Astrocyte of the hippocampus (primary cell): ENCODE results near the gene CAB39.

Experiments
- DNase-seq: peaks from one replicate; pipeline ENCODE4 v3.0.0; 2011; ENCODE audit warnings: low read depth, low spot score

The CAB39 gene

DNA sequence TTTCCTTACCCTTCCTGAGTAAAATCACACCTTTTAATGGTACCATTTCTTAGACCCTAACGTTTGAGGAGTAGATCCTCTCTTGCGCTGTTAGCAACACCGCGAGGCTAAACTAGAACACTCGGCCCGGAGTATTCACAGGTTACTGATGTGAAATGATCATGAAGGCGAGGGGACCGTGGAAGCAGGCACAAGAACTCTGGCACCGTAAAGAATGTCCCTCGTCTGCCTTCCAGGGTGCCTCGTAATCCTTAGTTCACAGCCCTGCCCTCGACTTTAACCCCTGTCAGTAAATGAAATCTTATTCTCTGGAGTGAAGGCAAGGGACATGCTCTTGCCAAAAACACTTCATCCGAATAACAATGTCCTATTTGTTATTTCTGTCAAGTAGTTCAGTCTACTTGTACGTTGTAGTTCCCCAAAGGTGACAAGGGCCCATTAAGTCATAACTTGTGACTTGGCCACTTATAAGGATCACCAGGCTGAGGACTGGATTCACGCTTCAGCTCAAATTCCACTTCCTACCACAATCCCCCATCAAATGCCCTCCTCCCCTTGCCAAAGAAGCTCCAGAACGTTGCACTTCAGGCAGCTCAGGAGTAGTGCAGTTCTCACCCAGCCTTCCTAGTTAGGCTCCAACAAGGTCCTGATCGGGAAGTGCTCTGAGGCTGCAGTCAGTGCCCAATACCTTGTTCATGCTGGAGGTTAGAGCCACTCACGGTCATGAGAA is 108.8 kb downstream of the CAB39 start:
- no peak for DNase-seq

DNA sequence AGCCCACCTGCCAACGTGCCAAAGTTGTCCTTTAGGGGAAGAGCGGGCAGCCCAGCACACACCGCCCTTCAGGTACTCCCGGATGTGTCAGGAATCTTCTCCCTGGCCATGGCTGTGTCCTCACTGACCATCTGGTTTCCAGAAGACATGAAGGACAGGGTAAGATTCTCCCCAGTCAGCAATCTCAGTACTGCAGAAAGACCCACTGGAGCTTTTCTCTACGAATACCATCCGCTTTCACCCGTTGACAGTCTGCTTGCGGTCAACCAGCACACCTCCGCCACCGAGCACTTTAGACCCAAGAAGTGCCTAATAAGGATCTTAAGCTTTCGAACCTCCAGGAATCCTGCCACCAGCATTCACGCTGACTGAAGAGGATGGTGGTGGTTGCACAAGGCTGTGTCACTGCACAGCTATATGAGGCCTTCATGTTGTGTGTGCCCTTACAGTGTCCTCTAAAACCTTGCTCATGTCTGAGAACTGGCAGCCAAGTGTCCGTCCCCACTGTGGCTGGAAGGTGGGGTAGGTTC is 109.4 kb downstream of the CAB39 start:
- no peak for DNase-seq

DNA sequence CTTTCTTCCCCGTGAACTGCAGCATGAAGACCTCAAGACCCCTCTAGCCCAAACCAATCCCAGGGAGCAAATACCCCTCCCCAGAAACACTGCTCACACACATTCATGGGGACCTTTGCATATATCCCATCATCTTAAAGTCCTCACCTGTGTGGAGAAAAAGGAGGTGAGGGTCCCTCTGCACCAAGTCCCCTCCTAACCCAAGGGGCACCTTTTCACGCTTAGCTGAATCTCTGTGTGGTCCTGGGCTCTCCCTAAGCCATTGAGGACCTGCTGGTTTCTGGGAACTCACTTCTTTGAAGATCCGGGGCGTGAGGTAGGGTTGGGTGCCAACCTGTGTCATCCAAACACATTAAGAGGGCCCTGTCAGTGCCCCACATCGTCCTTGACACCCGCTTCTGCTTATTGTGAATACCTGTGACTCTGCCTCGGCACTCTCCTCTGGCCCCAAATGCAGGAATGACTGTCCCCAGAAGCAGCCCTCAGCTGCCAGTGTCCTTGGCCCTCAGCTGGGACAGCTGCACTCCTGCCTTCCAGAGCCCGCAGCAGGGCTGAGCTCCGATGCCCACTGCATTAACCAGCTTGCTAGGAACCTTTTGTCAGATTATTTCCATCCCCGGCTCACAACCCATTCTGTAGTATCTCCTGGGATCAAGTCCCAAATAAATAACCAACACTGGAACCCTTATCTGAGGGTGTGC is 110.8 kb downstream of the CAB39 start:
- DNase-seq, result no peak

DNA sequence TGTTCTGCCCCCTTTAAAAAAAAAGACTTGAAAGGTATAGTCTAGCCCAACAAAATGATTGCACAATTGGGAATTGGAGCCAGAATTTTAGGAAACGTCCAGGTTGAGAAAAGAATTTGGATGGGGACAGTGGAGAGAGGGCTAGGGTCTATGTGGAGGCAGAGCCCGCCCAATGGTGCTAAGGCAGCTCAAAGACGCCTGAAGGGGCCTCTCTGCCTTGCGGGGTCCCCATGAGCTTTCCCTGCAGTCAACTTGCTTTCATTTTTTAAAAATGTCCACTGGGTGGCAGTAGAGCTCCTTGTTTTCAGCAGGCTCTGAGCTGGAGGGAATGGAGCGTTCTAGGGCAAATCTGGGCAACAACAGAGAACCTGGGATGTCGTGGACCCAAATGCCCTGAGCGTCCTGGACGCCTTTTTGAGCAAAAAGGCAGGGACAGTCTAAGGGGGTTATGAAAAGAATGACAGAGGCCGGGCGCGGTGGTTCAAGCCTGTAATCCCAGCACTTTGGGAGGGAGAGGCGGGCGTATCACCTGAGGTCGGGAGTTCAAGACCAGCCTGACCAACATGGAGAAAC is 111.8 kb downstream of the CAB39 start:
- DNase-seq, result peak; percentile 91

DNA sequence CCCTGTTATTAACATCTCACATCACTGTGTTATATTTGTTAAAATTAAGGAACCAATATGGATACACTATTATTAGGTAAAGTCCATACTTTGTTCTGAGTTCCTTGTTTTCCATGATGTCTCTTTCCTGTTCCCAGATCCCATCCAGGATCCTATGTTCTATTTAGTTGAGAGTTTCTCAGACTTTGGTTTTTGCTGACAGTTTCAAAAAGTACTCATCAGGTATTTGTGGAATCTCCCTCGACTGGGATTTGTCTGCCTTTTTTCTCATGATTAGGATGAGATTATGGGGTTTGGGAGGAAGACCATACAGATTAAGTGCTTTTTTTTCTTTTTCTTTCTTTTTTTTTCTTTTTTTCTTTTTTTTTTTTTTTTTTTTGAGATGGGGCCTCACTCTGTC is 112.7 kb downstream of the CAB39 start:
- no peak for DNase-seq

DNA sequence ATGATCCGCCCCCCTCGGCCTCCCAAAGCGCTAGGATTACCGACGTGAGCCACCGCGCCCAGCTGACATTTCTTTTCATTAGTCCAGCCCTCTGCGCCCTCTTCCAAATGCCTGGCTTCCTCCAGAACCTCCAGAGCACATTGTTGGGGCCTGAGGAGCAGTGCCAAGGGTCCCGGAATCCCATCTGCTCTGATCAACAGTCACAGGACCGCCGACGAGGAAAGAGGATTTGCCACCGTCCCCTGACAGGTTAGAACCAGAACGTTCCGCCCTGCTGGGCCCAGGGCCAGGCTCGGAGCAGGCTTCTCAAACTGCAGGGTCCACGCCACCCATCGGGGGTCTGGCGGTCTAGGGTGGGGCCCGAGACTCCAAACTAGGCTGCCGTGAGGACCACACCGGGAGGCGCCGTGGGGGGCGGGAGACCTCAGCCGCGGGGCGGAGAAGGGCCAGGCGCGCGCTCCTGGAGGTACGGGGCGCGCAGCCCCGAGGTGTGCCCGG is 115.2 kb downstream of the CAB39 start:
- DNase-seq, result no peak

DNA sequence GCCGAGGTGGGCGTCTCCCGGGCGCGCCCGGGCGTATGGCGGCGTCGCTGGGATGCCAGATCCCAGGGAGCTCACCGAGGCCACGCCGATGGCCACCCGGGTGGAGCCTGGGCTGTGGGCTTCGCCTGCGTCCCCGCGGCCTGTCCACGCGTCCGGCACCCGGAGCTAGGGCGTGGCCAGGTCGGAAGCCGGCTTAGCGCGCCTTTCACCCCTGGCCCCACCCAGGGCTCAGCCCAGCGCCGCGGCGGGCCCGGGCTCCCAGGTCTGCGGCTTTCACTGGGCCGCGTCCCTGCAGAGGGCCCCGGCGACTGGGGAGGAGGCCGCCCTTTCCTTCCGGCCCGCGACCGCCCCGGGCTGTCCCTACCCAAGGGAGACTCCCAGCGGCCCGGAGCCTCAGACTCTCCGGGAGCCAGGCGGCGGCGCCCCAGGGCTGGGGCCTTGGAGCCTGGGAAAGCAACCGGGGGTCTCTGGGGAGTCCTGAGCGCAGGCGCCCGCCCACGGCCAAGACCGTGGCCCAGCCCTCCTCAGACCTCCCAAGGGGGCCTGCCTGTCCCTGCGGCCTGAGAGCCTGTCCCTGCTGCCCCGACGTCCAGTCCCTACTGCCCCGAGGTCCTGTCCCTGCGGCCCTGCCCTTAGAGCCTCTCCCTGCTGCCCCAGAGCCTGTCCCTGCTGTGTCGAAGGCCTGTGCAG is 115.8 kb downstream of the CAB39 start:
- DNase-seq, result peak; percentile 21

DNA sequence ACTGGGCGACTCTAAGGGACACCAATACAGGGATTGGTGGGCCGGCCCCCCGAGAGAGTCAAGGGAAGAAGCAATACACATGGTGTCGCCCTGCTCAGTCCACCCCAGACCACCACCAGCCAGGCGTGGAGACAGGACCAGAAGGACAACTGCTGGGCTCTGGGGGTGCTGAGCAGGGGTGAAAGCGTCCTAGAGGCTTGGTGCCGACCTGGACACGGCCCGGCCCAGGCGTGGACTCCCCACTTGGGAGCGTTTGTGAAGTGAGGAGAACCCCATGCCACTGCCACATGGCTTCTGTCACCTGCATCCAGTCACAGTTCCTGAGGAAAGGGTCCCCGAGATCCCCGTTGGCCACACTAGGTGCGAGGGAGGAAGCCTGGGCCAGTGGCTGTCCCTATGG is 116.7 kb downstream of the CAB39 start:
- DNase-seq, result no peak

DNA sequence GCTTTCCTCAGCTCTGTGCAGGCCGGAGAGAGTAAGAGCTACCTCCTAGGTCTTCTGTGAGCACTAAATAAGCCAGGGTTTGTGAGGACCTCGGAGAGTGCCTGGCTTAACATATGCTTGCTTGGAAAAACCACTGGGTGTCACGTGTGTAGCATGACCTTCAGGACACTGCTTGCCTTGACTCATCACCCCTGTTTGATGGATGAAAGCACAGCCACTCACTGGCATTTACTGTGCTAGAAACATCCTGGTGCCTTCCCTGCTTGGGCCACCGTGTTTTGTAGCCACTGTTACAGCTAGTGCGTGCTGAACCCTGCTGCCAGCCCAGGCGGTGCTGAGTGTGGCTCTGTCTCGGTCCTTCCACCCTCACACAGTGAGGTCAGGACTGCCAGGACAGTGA is 117.3 kb downstream of the CAB39 start:
- DNase-seq, result no peak

DNA sequence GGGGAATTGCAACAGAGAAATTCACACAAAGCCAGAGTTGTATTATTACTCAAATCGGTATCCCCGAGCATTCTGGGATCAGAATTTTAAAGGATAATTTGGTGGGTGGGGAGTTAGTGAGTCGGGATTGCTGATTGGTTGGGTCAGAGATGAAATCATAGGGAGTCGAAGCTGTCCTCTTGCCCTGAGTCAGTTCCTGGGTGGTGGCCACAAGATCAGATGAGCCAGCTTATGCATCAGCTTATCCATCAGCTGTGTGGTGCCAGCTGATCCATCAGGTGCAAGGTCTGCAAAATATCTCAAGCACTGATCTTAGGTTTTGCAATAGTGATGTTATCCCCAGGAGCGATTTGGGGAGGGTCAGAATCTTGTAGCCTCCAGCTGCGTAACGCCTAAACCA is 117.8 kb downstream of the CAB39 start:
- DNase-seq, result no peak

DNA sequence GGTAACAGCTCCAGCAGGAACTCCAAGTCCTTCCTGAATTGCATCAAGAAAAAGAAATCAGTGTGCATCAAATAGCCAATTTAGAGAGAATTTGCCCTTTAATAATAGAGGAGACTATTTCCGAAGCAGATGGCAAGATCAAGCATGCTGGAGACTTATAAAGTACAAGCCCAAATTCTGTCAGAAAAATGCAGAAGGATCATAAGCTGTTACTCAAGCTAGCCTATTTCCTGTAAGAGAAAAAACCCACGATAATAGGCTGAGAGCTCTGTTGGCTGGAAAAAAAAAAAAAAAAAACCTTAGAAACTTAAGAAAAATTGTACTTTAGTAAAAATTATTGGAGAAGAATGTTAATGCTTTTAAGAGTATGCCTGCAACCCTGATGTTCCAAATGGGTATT is 127.7 kb downstream of the CAB39 start:
- DNase-seq, result no peak

DNA sequence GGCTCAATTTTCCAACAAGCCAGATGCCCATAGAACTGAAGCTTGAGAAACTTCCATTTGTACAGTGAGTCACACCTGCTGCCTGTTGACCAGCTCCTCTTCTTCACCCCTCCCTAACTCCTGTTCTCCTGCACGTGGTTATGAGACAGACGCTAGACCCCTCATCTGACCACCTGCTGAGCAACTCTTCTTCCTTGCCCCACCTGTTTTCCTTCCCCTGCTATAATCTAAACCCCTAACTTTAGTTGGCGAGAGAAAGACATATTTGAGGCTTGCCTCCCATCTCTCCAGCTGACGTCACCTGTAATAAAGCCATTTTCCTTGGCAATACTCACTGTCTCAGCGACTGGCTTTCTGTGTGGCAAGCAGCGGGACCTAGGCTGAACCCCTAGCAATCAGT is 129.8 kb downstream of the CAB39 start:
- DNase-seq, result no peak

DNA sequence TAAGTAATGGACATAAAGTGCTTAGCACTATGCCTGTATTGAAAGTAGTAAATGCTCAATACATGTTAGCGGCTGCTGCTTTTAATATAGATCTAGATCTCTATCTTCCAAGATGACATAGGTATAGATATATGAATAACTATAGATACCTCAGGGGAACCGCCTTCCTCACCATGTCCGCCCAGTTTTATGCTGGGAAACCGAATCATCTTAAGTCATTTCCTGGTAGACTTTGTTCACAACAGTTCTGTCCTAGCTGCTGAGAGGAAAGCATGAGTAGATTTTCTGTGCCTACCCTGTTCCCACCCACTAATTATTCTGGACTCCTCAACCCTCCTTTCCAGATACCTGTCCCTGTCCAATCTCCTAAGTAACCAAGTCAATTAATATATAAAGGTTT is 130.5 kb downstream of the CAB39 start:
- no peak for DNase-seq

DNA sequence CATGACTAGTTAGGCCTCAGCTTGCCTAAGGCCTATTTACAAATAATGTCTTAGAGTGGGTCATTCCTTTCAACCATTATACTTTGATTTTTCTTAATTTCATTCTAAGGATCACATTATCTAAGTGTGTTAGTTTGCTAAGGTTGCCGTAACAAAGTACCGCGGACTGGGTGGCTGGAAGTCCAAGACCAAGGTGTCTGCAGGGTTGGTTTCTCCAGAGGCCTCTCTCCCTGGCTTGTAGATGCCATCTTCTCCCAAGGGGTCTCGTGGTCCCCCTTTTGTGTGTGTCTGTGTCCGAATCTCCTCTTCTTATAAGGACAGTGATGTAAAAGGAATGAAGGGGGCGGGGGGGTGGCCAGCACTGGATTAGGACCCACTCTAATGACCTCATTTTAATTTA is 133.7 kb downstream of the CAB39 start:
- no peak for DNase-seq

DNA sequence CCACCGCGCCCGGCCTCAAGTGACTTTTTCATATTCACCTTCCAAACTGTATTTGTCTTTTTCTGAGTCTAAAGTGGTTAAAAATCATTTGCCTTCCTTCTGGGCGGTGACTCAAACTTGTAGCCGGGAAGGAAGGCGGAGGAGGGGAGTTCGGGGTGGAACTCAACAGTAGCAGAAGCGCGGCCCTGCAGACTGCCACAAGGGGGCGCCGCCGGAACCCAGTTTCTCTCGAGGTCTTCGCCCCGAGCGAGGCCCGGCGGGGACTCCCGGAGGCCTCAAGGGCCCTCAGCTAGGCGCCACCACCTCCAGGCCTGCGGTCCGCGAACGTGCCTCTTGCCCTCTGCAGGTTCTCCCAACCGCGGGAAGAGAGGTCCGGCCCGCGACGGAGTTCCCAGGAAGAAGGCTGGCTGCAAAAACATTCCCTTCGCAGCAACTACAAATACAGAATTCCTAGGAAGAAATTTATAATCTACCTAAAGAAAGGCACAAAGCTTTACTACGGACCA is 135.3 kb downstream of the CAB39 start:
- peak; percentile 93 for DNase-seq

DNA sequence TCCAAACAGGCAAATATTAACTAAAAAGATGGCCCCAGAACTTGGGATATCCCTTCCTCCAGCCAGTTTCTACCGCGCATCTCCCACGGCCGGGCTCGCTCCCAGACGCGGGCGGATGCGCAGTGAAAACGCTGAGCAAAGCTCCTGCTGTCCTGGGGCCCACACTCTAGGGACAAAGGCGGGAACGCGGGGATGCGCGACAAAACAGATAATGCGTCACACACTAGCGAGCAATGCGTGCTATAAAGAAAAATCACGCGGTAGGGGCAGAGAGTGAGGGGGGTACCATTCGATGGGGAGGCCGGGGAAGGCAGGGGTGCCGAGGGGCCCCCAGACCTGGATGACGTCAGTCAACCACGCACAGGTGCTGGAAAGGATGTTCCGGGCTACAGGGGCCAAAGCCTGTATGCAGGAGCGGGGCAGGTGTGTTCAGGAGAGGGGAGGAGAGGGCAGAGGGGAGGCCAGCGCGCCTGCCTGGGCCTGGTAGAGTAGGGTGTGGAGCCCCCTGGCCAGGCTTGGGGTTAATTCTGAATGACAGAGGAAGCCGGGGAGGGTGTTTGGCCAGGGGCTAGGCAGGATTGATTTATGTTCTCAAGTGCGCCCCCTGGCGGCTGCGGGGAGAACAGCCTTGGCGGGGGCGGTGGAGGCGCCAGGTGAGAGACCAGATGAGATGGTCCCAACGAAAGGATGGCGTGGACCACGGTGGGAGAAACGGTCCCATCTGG is 137.2 kb downstream of the CAB39 start:
- DNase-seq, result no peak

DNA sequence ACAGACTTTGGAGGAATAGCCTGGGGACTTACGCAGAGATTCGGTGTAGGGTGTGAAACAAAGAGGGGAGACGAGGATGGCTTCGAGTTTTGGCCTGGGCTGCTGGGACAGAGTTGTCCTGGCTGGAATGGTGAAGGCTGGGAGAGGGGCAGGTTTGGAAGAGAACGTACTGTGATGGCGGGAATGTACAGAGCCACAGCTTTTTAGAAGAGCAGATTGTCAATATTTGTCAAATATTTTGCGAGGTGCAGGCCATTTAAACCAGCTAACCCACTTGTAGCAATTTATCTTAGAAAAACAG is 137.7 kb downstream of the CAB39 start:
- DNase-seq, result no peak

DNA sequence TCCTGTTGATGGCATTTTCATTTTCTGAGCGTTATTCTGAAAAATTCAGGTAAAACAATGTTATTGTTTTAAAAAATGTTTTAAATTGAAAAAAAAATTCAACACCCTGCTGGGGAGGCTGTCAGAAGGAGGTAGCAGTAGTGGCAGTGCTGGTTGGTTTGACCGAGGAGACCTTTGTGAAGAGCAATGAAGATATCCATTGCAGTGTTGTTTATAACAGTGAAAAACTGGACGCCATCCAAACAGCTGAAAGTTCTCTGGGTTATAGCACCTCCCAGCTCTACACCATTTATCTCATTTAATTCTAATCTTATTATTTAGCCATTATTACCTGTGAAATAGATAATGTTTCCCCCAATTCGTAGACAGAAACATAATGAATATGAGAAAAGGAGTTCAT is 139.5 kb downstream of the CAB39 start:
- DNase-seq, result no peak

DNA sequence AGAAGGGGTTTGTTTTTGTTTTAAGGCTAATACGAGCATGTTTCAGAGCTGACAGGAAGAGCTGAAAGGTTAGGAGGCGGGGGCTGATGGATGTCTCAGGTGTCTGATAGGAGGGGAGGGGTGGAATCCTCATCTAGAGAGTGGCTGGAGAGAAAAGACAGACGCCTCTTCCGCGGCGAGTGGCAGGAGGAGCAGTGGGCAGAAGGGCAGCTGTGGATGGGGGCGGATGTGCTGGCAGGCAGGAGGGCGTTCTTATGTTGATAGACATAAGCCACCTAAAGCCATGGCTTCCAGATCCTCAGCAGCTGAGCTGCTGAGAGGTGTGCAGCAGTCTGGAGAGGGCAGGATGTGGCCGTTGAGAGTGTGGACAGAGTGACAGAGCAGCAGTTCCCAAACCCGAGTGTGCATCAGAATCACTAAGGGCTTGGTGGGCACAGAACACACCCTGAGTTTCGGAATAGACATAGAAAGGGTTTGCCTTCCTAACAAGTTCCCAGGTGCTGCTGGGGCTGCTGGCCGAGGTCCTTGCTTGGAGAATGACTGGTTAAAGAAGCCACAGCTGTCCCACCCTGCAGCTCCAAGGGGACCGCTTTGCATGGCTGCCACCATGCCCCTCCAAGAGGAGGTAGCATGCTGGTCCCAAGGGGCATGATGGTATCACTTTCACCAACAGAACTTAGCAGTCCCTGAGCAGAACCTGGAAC is 149.1 kb downstream of the CAB39 start:
- no peak for DNase-seq

DNA sequence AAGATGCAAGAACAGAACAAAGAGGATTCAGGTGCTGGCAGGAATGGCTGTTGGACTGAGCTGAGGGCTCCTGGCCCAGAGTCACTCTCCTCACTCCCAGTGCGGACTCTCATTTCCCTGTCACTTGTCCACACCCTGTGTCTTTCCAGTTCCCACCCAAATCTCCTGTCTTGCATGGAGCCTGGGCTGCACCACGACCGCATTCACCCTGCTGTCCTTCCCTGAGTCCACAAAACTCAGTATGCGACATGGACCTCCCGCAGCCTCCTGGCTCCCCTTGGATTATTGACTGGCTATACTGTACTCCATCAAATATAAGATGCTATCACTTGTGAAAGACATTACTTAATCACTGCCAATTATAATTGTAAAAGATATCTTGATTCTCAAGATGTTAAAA is 149.7 kb downstream of the CAB39 start:
- no peak for DNase-seq

DNA sequence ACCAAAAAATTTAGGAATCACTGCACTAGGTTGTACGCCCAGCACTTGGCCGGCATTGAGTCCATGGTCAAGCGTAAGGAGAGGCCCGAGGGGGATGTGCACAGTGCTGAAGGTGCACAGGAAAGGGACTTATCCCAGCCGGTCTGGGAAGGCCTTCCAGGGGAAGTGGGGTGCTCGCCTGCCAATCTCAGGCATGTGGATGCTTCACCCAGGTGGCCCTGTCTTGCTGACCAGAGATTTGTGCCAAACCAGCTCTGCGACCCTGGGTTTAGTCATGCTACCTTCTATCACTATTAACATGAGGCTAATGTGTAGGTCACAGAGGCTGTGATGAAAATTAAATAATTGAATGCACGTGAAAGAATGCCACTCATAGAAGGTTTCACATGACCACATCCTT is 150.4 kb downstream of the CAB39 start:
- DNase-seq, result no peak
